Spleen (tissue), 11 donors: ENCODE data around the gene LRBA. TPM values are rescaled to one million over a fixed set of nuclear protein-coding genes. Genes with fewer than 3 reads are reported as not detected.

ENCODE experiments used
- DNase-seq: peaks from one replicate; pipeline ENCODE4 v3.0.0-alpha.2; 2020
- H3K27ac ChIP-seq, 8 donors: fragments of 200-600 bp; sonication (generic) in 7 of 8; 1 replicate in 4 of 8; 2 replicates in 4 of 8; pipeline versions ENCODE4 v1.5.0 to v1.8.0; 2016 to 2021; ENCODE audit warnings: inconsistent platforms in 4 of 8, mild to moderate bottlenecking in 4 of 8, moderate library complexity in 1 of 8
- H3K27me3 ChIP-seq, 7 donors: fragments of 200-600 bp; sonication (generic) in 6 of 7; replicated peaks in 1 of 7; 1 replicate in 4 of 7; 2 replicates in 3 of 7; pipeline versions ENCODE4 v1.5.0 to v1.8.0; 2016 to 2021; ENCODE audit warnings: inconsistent platforms in 3 of 7, mild to moderate bottlenecking in 1 of 7
- H3K36me3 ChIP-seq, 6 donors: fragments of 200-600 bp; sonication (generic) in 5 of 6; 1 replicate in 4 of 6; 2 replicates in 2 of 6; pipeline versions ENCODE4 v1.5.0 to v1.8.0; 2016 to 2021; ENCODE audit warnings: inconsistent platforms in 2 of 6
- H3K4me1 ChIP-seq, 6 donors: fragments of 200-600 bp; sonication (generic) in 5 of 6; 1 replicate in 3 of 6; 2 replicates in 3 of 6; pipeline versions ENCODE4 v1.5.0 to v1.8.0; 2016 to 2021; ENCODE audit warnings: inconsistent platforms in 3 of 6
- H3K4me3 ChIP-seq, 8 donors: fragments of 200-600 bp; sonication (generic) in 7 of 8; 1 replicate in 4 of 8; 2 replicates in 4 of 8; pipeline versions ENCODE4 v1.5.0 to v1.8.0; 2016 to 2021; ENCODE audit warnings: inconsistent platforms in 4 of 8, mild to moderate bottlenecking in 4 of 8, moderate library complexity in 2 of 8
- H3K9me3 ChIP-seq, 8 donors: fragments of 200-600 bp; sonication (generic) in 7 of 8; 1 replicate in 4 of 8; 2 replicates in 4 of 8; pipeline versions ENCODE4 v1.5.0 to v1.8.0; 2016 to 2021; ENCODE audit warnings: inconsistent platforms in 4 of 8
- CTCF ChIP-seq, 11 experiments: fragments of 200-600 bp in 7 of 11; fragments of 450-650 bp in 4 of 11; sonication (generic) in 4 of 11; IDR thresholded peaks in 8 of 11; conservative IDR thresholded peaks in 3 of 11; 1 replicate in 7 of 11; 2 replicates in 4 of 11; pipeline versions ENCODE4 v1.4.0 to v1.8.0; 2016 to 2021; ENCODE audit warnings: antibody characterized with exemption in 11 of 11, inconsistent platforms in 4 of 11, mild to moderate bottlenecking in 1 of 11
- POLR2A ChIP-seq, 3 donors: fragments of 450-650 bp; IDR thresholded peaks; one replicate each; pipeline ENCODE4 v1.5.1; 2017; ENCODE audit warnings: antibody characterized with exemption in 3 of 3, mild to moderate bottlenecking in 1 of 3
- POLR2AphosphoS5 ChIP-seq, 3 donors: sonication (generic); formaldehyde crosslinking; IDR thresholded peaks; one replicate each; pipeline ENCODE4 v1.5.1; 2017; ENCODE audit warnings: antibody characterized with exemption in 3 of 3
- WGBS, 5 donors: extraction: QIAGEN DNeasy Blood & Tissue Kit in 3 of 5; methylation state at CpG; one replicate each; pipeline versions ENCODE4 v1.1.5 to v1.1.7; 2013 to 2018; 5-methylcytosine and 5-hydroxymethylcytosine counted together
- intact Hi-C: fragments of 100-400 bp; cut with DNase I; formaldehyde crosslinking; loops from one replicate; pipeline ENCODE4 v1.15.0; 2023; ENCODE audit warnings: low total_unique reads
- polyA plus RNA-seq, 3 donors: library from polyadenylated mRNA; stranded (reverse); fragments of 200-250 nt; gene quantifications; one replicate each; pipeline ENCODE4 v1.2.1, GENCODE V29; 2013
- total RNA-seq, 7 donors: library from RNA; depleted of rRNA in 3 of 7; stranded (reverse); fragments of >200 nt in 3 of 7; fragmentation: NEBNext Ultra II Directional in 4 of 7; extraction: Animal tissue kit (Norgen Biotek cat#: 25700) in 4 of 7; gene quantifications; one replicate each; pipeline versions ENCODE4 v1.1.0 to v1.2.1, GENCODE V29; 2016 to 2021
- donor health status: healthy with polysubstance abuse.
- donor health status: DM: no; HTN: no; CAD: no; lungs with moderate emphysema.
- donor health status: DM: no; HTN: no; CAD: no.
- donor health status: Bipolar disorder and iron deficiency.
- donor health status: healthy.
- donor health status: DM: no; HTN: no; CAD: no.
- donor health status: DM: yes; HTN: yes; CAD: no.

Gene LRBA
- total and polyA plus RNA-seq, 10 donors = 8.2 to 84.9 (median 50.5) TPM

GRCh38 chr4:150325872-150326271 lies 689.2 kb downstream of the LRBA start:
- DNase-seq = no peak
- no peaks in the 10 kb centered on the region for H3K4me1 ChIP-seq
- H3K36me3 ChIP-seq = peaks cover 0 to 28% (median 0%) of the 10 kb centered on the region in 6 donors
- no peaks in the 10 kb centered on the region for H3K27me3 ChIP-seq
- TF ChIP-seq CTCF (IDR thresholded peaks at IDR 0.05 in 8 of 11, conservative IDR thresholded peaks at IDR 0.05 in 3 of 11) (no peak), POLR2AphosphoS5 (IDR thresholded peaks at IDR 0.05) (no peak), POLR2A (IDR thresholded peaks at IDR 0.05) (no peak)
- intact Hi-C loops = no loop called here
- H3K9me3 ChIP-seq = no peaks in the 10 kb centered on the region
- H3K4me3 ChIP-seq = no peak overlapping the region
- WGBS, 5 donors = 66 to 88% (median 78%) methylated on average over 2 of the region's 2 CpGs
- no peak overlapping the region for H3K27ac ChIP-seq

DNA sequence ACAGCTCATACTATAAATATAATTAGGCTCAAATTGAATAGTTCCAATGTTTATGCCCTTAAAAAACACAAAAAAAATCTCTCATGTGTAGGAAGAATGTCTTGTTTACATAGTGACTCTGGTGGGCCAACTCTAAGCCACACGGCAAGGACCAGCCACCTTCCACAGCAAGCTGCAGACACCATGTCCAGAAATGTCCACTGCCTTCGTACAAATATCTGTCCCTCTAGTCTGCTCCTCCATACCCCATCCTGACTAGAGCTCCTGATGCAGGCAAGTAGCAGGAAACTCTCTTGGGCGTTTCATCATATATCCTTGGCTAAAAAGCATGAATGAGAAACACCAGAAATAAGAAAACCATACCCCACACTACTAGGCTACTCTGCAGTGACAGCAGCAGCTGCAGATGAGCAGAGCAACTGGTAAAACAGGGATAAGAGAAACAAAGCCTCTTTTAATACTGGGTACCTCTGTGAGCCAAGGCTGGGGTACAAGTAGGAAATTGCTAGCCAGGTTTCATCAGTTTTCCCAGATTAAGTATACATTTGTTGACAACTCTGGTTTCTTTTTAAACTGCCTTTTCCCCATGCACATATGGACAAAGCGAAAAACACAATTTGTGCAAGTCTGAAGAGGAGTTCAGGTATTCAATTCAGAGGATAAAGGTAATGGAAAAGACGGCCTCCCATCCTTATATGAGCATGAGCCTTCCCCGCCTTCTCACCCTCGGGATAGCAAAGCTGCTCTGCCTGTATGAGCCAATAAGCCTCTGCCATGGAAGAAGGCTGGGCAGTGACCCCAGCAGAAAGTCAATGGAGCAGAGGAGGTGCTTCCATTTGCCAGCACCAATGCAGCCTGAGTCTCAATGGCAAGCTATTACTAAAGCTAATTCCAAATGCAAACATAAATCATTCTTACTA lies 691.4 kb downstream of the LRBA start:
- TF ChIP-seq POLR2A (IDR thresholded peaks at IDR 0.05) = no peak
- no peak for TF ChIP-seq POLR2AphosphoS5 (IDR thresholded peaks at IDR 0.05)
- TF ChIP-seq CTCF (IDR thresholded peaks at IDR 0.05 in 8 of 11, conservative IDR thresholded peaks at IDR 0.05 in 3 of 11) = no peak
- no peaks in the 10 kb centered on the region for H3K27me3 ChIP-seq
- H3K36me3 ChIP-seq = peaks cover 0 to 49% (median 4%) of the 10 kb centered on the region in 6 donors
- no peak overlapping the region for H3K4me3 ChIP-seq
- WGBS, 5 donors = 81 to 96% (median 89%) methylated on average over 7 of the region's 7 CpGs
- no peaks in the 10 kb centered on the region for H3K4me1 ChIP-seq
- no peak for DNase-seq
- intact Hi-C loops = no loop called here
- H3K9me3 ChIP-seq = no peaks in the 10 kb centered on the region
- H3K27ac ChIP-seq = no peak overlapping the region

- DNase-seq = no peak
- Histone ChIP-seq H3K27me3 (no peaks in the 10 kb centered on the region), H3K4me1 (no peaks in the 10 kb centered on the region), H3K36me3 (peaks cover 0 to 55% (median 4%) of the 10 kb centered on the region in 6 donors), H3K9me3 (no peaks in the 10 kb centered on the region), H3K4me3 (no peak overlapping the region), H3K27ac (no peak overlapping the region)
- WGBS, 5 donors = 91 to 97% (median 94%) methylated on average over 3 to 4 of the region's 4 CpGs
- intact Hi-C loops = no loop called here
- no peak for TF ChIP-seq POLR2AphosphoS5 (IDR thresholded peaks at IDR 0.05)
- no peak for TF ChIP-seq CTCF (IDR thresholded peaks at IDR 0.05 in 8 of 11, conservative IDR thresholded peaks at IDR 0.05 in 3 of 11)
- TF ChIP-seq POLR2A (IDR thresholded peaks at IDR 0.05) = no peak
Observed at GRCh38 chr4:150322646-150323045, 692.4 kb downstream of the LRBA start.

DNA sequence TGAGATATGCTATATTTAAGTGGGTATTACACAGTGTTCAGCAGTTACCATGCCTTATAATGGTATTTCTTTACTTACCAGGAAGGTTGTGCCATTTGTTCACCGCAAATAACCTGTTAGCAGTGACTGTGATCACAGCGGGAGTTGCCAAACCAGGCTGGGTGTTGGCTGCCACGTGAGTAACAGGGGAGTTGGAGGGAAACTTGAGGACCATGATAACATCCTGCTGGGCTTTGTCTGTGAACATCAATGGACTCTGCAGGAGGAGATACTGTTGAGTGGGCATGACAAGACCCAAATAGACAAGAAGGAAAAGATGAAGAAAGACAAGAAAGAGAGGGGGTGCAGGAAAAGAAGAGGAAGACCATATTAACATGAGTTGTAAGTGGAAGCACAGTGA lies 694.0 kb downstream of the LRBA start:
- intact Hi-C loops = no loop called here
- Histone ChIP-seq H3K27me3 (no peaks in the 10 kb centered on the region), H3K4me3 (no peak overlapping the region), H3K36me3 (peaks cover 0 to 58% (median 4%) of the 10 kb centered on the region in 6 donors), H3K27ac (no peak overlapping the region), H3K9me3 (no peaks in the 10 kb centered on the region), H3K4me1 (no peaks in the 10 kb centered on the region)
- no peak for DNase-seq
- TF ChIP-seq POLR2AphosphoS5 (IDR thresholded peaks at IDR 0.05) (no peak), CTCF (IDR thresholded peaks at IDR 0.05 in 8 of 11, conservative IDR thresholded peaks at IDR 0.05 in 3 of 11) (no peak), POLR2A (IDR thresholded peaks at IDR 0.05) (no peak)
- 83 to 89% (median 85%) methylated on average over 3 of the region's 3 CpGs for WGBS, 5 donors
